HEK293 (cell line): ENCODE results near the gene SYDE1.

Experiments
- CTCF ChIA-PET: fragments of 350-600 bp; formaldehyde crosslinking; extraction: SDS; loops from one replicate; lab custom pipeline; 2021; ENCODE audit warnings: antibody characterized with exemption; lab: Yijun Ruan, JAX
- POLR2A ChIA-PET: fragments of 300-600 bp; formaldehyde crosslinking; extraction: SDS; loops from one replicate; lab custom pipeline; 2020; ENCODE audit warnings: antibody characterized with exemption, inconsistent platforms; lab: Yijun Ruan, JAX
- H3K27ac ChIP-seq: fragments of 200-500 bp; sonication (Bioruptor generic); 2 replicates; pipeline ENCODE4 v1.5.1; 2014; ENCODE audit warnings: low read depth, low read length, control low read depth, inconsistent platforms; ENCODE audit errors: extremely low read depth
- H3K36me3 ChIP-seq, 2 experiments: fragments of 200-500 bp in 1 of 2; sonication (Bioruptor generic) in 1 of 2; 1 replicate in 1 of 2; 2 replicates in 1 of 2; pipeline ENCODE4 v1.5.1; 2014 to 2017; ENCODE audit warnings: inconsistent platforms in 2 of 2, low read length in 2 of 2; ENCODE audit not compliant: control insufficient read depth in 2 of 2, insufficient read depth in 1 of 2
- H3K4me1 ChIP-seq: fragments of 200-500 bp; sonication (Bioruptor generic); 2 replicates; pipeline ENCODE4 v1.5.1; 2014; ENCODE audit warnings: mild to moderate bottlenecking, low read length, inconsistent platforms; ENCODE audit not compliant: control insufficient read depth, insufficient read depth
- H3K4me3 ChIP-seq: 2 replicates; pipeline ENCODE4 v1.5.1; 2011; ENCODE audit warnings: low read depth, mild to moderate bottlenecking, control low read depth, low read length, moderate library complexity
- H3K9me3 ChIP-seq: fragments of 200-500 bp; sonication (Bioruptor generic); 2 replicates; pipeline ENCODE4 v1.5.1; 2014; ENCODE audit warnings: low read depth, low read length, inconsistent platforms; ENCODE audit not compliant: control insufficient read depth, insufficient read depth
- BCL11A ChIP-seq: fragments of 450-650 bp; formaldehyde crosslinking; IDR thresholded peaks from 2 replicates; pipeline ENCODE4 v1.5.1; 2016; ENCODE audit warnings: low read depth, missing biosample characterization, missing genetic modification characterization
- INSM2 ChIP-seq: fragments of 450-650 bp; formaldehyde crosslinking; IDR thresholded peaks from 2 replicates; pipeline ENCODE4 v1.5.1; 2016; ENCODE audit warnings: missing biosample characterization, missing genetic modification characterization
- KLF17 ChIP-seq: fragments of 450-650 bp; formaldehyde crosslinking; IDR thresholded peaks from 2 replicates; pipeline ENCODE4 v1.5.1; 2016; ENCODE audit warnings: missing biosample characterization, missing genetic modification characterization
- MZF1 ChIP-seq: fragments of 450-650 bp; formaldehyde crosslinking; IDR thresholded peaks from 2 replicates; pipeline ENCODE4 v1.5.1; 2017; ENCODE audit warnings: missing biosample characterization, missing genetic modification characterization, borderline replicate concordance
- OVOL3 ChIP-seq: fragments of 450-650 bp; formaldehyde crosslinking; IDR thresholded peaks from 2 replicates; pipeline ENCODE4 v1.5.1; 2016; ENCODE audit warnings: missing biosample characterization, missing genetic modification characterization
- SCRT2 ChIP-seq: fragments of 450-650 bp; formaldehyde crosslinking; IDR thresholded peaks from 2 replicates; pipeline ENCODE4 v1.5.1; 2016; ENCODE audit warnings: missing biosample characterization, missing genetic modification characterization
- ZBTB48 ChIP-seq: fragments of 450-650 bp; formaldehyde crosslinking; IDR thresholded peaks from 2 replicates; pipeline ENCODE4 v1.5.1; 2016; ENCODE audit warnings: missing biosample characterization, missing genetic modification characterization
- ZBTB8A ChIP-seq: fragments of 450-650 bp; formaldehyde crosslinking; IDR thresholded peaks from 2 replicates; pipeline ENCODE4 v1.5.1; 2016; ENCODE audit warnings: missing biosample characterization, missing genetic modification characterization
- ZIC2 ChIP-seq: fragments of 450-650 bp; formaldehyde crosslinking; IDR thresholded peaks from 2 replicates; pipeline ENCODE4 v1.5.1; 2016; ENCODE audit warnings: missing biosample characterization, missing genetic modification characterization
- ZNF175 ChIP-seq: fragments of 450-650 bp; formaldehyde crosslinking; IDR thresholded peaks from 2 replicates; pipeline ENCODE4 v1.5.1; 2016; ENCODE audit warnings: missing biosample characterization, missing genetic modification characterization
- ZNF211 ChIP-seq: fragments of 450-650 bp; formaldehyde crosslinking; IDR thresholded peaks from 2 replicates; pipeline ENCODE4 v1.5.1; 2016; ENCODE audit warnings: low read depth, missing biosample characterization, missing genetic modification characterization
- ZNF362 ChIP-seq: fragments of 450-650 bp; formaldehyde crosslinking; IDR thresholded peaks from 2 replicates; pipeline ENCODE4 v1.5.1; 2016; ENCODE audit warnings: missing biosample characterization, missing genetic modification characterization
- ZNF37A ChIP-seq: fragments of 450-650 bp; IDR thresholded peaks from 2 replicates; pipeline ENCODE4 v1.5.1; 2018; ENCODE audit warnings: missing biosample characterization, missing genetic modification characterization
- ZNF473 ChIP-seq: fragments of 450-650 bp; formaldehyde crosslinking; IDR thresholded peaks from 2 replicates; pipeline ENCODE4 v1.5.1; 2017; ENCODE audit warnings: missing biosample characterization, missing genetic modification characterization
- ZNF510 ChIP-seq: fragments of 450-650 bp; formaldehyde crosslinking; IDR thresholded peaks from 2 replicates; pipeline ENCODE4 v1.5.1; 2018; ENCODE audit warnings: mild to moderate bottlenecking, missing genetic modification characterization, missing biosample characterization; ENCODE audit not compliant: insufficient replicate concordance
- ZNF654 ChIP-seq: fragments of 450-650 bp; formaldehyde crosslinking; IDR thresholded peaks from 2 replicates; pipeline ENCODE4 v1.5.1; 2016; ENCODE audit warnings: low read depth, missing biosample characterization, missing genetic modification characterization
- ZNF777 ChIP-seq: fragments of 450-650 bp; formaldehyde crosslinking; IDR thresholded peaks from 2 replicates; pipeline ENCODE4 v1.5.1; 2017; ENCODE audit warnings: missing biosample characterization, missing genetic modification characterization, borderline replicate concordance
- ZNF792 ChIP-seq: fragments of 450-650 bp; formaldehyde crosslinking; IDR thresholded peaks from 2 replicates; pipeline ENCODE4 v1.5.1; 2016; ENCODE audit warnings: missing biosample characterization, missing genetic modification characterization
- TF ChIP-seq, protein P1 (sequence below): fragments of 450-650 bp; formaldehyde crosslinking; IDR thresholded peaks from 2 replicates; pipeline ENCODE4 v1.5.1; 2016; ENCODE audit warnings: missing biosample characterization, missing genetic modification characterization
- TF ChIP-seq, protein P2 (sequence below): fragments of 450-650 bp; formaldehyde crosslinking; IDR thresholded peaks from 2 replicates; pipeline ENCODE4 v1.5.1; 2016; ENCODE audit warnings: missing biosample characterization, missing genetic modification characterization

The SYDE1 gene

DNA sequence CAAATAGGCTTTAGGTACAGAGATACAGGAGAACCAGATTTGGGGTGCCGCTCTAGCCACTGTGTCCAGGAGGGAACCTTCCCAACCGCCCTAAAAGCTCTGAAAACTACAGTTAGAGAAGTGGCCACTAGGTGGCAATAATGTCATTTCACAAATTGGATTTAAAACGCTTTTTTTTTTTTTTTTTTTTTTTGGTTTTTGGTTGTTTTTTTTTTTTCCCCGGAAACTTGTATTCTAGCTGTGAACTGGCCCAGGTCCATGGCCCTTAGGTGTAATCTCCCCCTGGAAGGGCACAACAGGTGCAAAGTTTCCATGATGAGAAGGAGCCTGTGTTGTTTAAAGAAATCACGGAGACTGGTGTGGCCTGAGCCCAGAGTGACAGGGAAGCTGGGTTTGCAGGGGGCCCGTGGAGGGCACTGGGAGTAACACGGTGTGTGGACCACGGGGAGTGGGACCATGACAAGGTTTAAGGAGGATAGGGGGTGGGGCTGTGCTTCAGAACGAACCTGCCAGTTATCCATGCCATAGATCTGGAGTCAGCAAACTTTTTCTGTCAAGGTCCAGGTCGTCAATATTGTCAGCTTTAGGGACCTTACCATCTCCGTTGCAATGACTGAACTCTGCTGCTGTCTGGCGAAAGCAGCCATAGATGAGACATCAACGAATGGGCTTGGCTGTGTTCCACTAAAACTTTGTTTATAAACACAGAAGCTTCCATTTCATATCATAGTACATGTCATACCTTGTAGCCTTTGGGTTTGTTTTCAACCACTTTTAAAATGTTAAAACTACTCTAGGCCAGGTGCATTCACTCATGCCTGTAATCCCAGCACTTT is 15.1 kb upstream of the SYDE1 start:
- H3K27ac ChIP-seq: no peak overlapping the region
- no peak overlapping the region for H3K4me3 ChIP-seq
- H3K9me3 ChIP-seq: no peaks in the 10 kb centered on the region

More for the DNA sequence above, 15.1 kb upstream of the SYDE1 start:
- TF ChIP-seq ZNF473 (tag by site-specific recombination) (no peak), ZBTB48 (tag by site-specific recombination) (no peak), MZF1 (tag by site-specific recombination) (no peak), ZBTB8A (no peak), OVOL3 (tag by site-specific recombination) (no peak), INSM2 (tag by site-specific recombination) (no peak), ZNF654 (tag by site-specific recombination) (peak; percentile 70), ZNF792 (tag by site-specific recombination) (no peak), BCL11A (no peak), ZNF37A (tag by site-specific recombination) (no peak), ZNF211 (tag by site-specific recombination) (no peak), KLF17 (tag by site-specific recombination) (no peak), ZNF777 (tag by site-specific recombination) (no peak), ZIC2 (peak; percentile 66), ZNF362 (tag by site-specific recombination) (peak; percentile 93), ZNF510 (tag by site-specific recombination) (no peak), SCRT2 (tag by site-specific recombination) (peak; percentile 51), ZNF175 (tag by site-specific recombination) (no peak)
- TF ChIP-seq, protein P1, sequence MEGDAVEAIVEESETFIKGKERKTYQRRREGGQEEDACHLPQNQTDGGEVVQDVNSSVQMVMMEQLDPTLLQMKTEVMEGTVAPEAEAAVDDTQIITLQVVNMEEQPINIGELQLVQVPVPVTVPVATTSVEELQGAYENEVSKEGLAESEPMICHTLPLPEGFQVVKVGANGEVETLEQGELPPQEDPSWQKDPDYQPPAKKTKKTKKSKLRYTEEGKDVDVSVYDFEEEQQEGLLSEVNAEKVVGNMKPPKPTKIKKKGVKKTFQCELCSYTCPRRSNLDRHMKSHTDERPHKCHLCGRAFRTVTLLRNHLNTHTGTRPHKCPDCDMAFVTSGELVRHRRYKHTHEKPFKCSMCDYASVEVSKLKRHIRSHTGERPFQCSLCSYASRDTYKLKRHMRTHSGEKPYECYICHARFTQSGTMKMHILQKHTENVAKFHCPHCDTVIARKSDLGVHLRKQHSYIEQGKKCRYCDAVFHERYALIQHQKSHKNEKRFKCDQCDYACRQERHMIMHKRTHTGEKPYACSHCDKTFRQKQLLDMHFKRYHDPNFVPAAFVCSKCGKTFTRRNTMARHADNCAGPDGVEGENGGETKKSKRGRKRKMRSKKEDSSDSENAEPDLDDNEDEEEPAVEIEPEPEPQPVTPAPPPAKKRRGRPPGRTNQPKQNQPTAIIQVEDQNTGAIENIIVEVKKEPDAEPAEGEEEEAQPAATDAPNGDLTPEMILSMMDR (tag by site-specific recombination): 0 out of 2 replicates have a peak, but pooled peaks have one; percentile 12
- TF ChIP-seq, protein P2, sequence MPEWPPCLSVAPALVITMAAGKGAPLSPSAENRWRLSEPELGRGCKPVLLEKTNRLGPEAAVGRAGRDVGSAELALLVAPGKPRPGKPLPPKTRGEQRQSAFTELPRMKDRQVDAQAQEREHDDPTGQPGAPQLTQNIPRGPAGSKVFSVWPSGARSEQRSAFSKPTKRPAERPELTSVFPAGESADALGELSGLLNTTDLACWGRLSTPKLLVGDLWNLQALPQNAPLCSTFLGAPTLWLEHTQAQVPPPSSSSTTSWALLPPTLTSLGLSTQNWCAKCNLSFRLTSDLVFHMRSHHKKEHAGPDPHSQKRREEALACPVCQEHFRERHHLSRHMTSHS (tag by site-specific recombination): no peak
- Histone ChIP-seq H3K36me3 (no peaks in the 10 kb centered on the region), H3K4me1 (no peaks in the 10 kb centered on the region)
- ChIA-PET POLR2A (interaction anchor here (1.1 kb wide), 1 partner anchor 9 kb away, joined by 3 read pairs; no protein-coding TSS in a partner anchor), CTCF (interaction anchor here (0.5 to 3.2 kb wide), 31 partner anchors 9 to 788 kb away, joined by 3 to 18 read pairs (median 4); partner anchors contain the start of gene OR1I1)
